B cell (primary cell): Measurements from ENCODE around the gene PAM. TPM values are rescaled to one million over a fixed set of nuclear protein-coding genes. Genes with fewer than 3 reads are reported as not detected.

Source experiments
- ATAC-seq: fragments of 200-7000 bp; cut with Tn5 transposase; one replicate; pipeline ENCODE4 v1.10.0; 2021; ENCODE audit warnings: low read depth, mild to moderate bottlenecking, moderate number of reproducible peaks, moderate library complexity
- CTCF ChIA-PET: fragments of 350-600 bp; sonication (Branson Sonifier 250); formaldehyde crosslinking; loops from one replicate; lab custom pipeline; 2021; ENCODE audit warnings: antibody characterized with exemption, inconsistent platforms; lab: Charles Lee
- POLR2A ChIA-PET: fragments of 350-600 bp; sonication (Branson Sonifier 250); formaldehyde crosslinking; loops from one replicate; lab custom pipeline; 2021; ENCODE audit warnings: antibody characterized with exemption; lab: Charles Lee
- DNase-seq: peaks from one replicate; pipeline ENCODE4 v3.0.0; 2013
- H2AFZ ChIP-seq: 2 replicates; pipeline ENCODE4 v1.6.1; 2012; ENCODE audit warnings: mild to moderate bottlenecking, low read depth, low read length; ENCODE audit not compliant: insufficient read depth, poor library complexity, severe bottlenecking
- H3K27ac ChIP-seq, 2 donors: 1 replicate in 1 of 2; 2 replicates in 1 of 2; pipeline ENCODE4 v1.5.1; 2012 to 2013; ENCODE audit warnings: low read length in 2 of 2, mild to moderate bottlenecking in 2 of 2, moderate library complexity in 1 of 2
- H3K27me3 ChIP-seq, 4 experiments: fragments of 200-600 bp in 1 of 4; sonication (generic) in 1 of 4; replicated peaks in 1 of 4; 1 replicate in 2 of 4; 2 replicates in 2 of 4; pipeline versions ENCODE4 v1.6.1 to v1.7.0; 2013 to 2016; ENCODE audit warnings: low read length in 3 of 4, mild to moderate bottlenecking in 2 of 4, mixed read lengths in 1 of 4, moderate library complexity in 1 of 4; ENCODE audit not compliant: insufficient read depth in 4 of 4, control insufficient read depth in 3 of 4; ENCODE audit errors: control extremely low read depth in 1 of 4
- H3K36me3 ChIP-seq, 2 experiments: replicated peaks in 1 of 2; 1 replicate in 1 of 2; 2 replicates in 1 of 2; pipeline versions ENCODE4 v1.6.1 to v1.7.1; 2013; ENCODE audit warnings: low read length in 1 of 2; ENCODE audit not compliant: insufficient read depth in 2 of 2, control insufficient read depth in 1 of 2; ENCODE audit errors: control extremely low read depth in 1 of 2, extremely low read depth in 1 of 2
- H3K4me1 ChIP-seq, 2 donors: fragments of 200-600 bp in 1 of 2; sonication (generic) in 1 of 2; 1 replicate in 1 of 2; 2 replicates in 1 of 2; pipeline versions ENCODE4 v1.5.1 to v1.6.1; 2013 to 2017; ENCODE audit warnings: low read length in 2 of 2; ENCODE audit not compliant: control insufficient read depth in 2 of 2, insufficient read depth in 2 of 2
- H3K4me2 ChIP-seq: replicated peaks from 2 replicates; pipeline ENCODE3; 2012; ENCODE audit warnings: mild to moderate bottlenecking, low read depth, low read length; ENCODE audit not compliant: poor library complexity, severe bottlenecking
- H3K4me3 ChIP-seq, 5 experiments: fragments of 200-600 bp in 1 of 5; sonication (generic) in 1 of 5; 1 replicate in 3 of 5; 2 replicates in 2 of 5; pipeline versions ENCODE4 v1.5.1 to v1.7.0; 2011 to 2016; ENCODE audit warnings: low read length in 4 of 5, mild to moderate bottlenecking in 4 of 5, low read depth in 2 of 5, control low read depth in 1 of 5, moderate library complexity in 1 of 5; ENCODE audit not compliant: insufficient read depth in 1 of 5; ENCODE audit errors: control extremely low read depth in 1 of 5, extremely low read depth in 1 of 5
- H3K79me2 ChIP-seq: fragments of 200-600 bp; sonication (generic); one replicate; pipeline ENCODE4 v1.6.0; 2016; ENCODE audit warnings: low read length; ENCODE audit not compliant: control insufficient read depth, insufficient read depth
- H3K9ac ChIP-seq: fragments of 200-600 bp; sonication (generic); 2 replicates; pipeline ENCODE4 v1.6.1; 2017; ENCODE audit warnings: mild to moderate bottlenecking, low read length, moderate library complexity
- H3K9me3 ChIP-seq, 3 donors: one replicate each; pipeline versions ENCODE4 v1.6.1 to v1.7.1; 2013; ENCODE audit warnings: low read length in 2 of 3; ENCODE audit not compliant: control insufficient read depth in 2 of 3, insufficient read depth in 1 of 3; ENCODE audit errors: control extremely low read depth in 1 of 3
- H4K20me1 ChIP-seq: 2 replicates; pipeline ENCODE4 v1.6.0; 2012; ENCODE audit warnings: mild to moderate bottlenecking, low read length; ENCODE audit not compliant: insufficient read depth, control insufficient read depth, poor library complexity, severe bottlenecking
- H3K27ac Mint-ChIP-seq: one replicate; pipeline ENCODE4 v1.8.0; 2021; ENCODE audit warnings: mixed read lengths
- H3K27me3 Mint-ChIP-seq: one replicate; pipeline ENCODE4 v1.8.0; 2021; ENCODE audit warnings: mixed read lengths
- H3K4me1 Mint-ChIP-seq: one replicate; pipeline ENCODE4 v1.8.0; 2021; ENCODE audit warnings: mixed read lengths
- H3K4me3 Mint-ChIP-seq: one replicate; pipeline ENCODE4 v1.8.0; 2021; ENCODE audit warnings: mixed read lengths
- H3K9me3 Mint-ChIP-seq: one replicate; pipeline ENCODE4 v1.8.0; 2022; ENCODE audit warnings: mixed read lengths; ENCODE audit not compliant: insufficient read depth
- EZH2 ChIP-seq: IDR thresholded peaks from 2 replicates; pipeline ENCODE4 v1.6.1; 2012; ENCODE audit warnings: borderline replicate concordance, low read depth, mild to moderate bottlenecking, moderate library complexity, low read length; ENCODE audit not compliant: insufficient read depth, poor library complexity, severe bottlenecking
- WGBS: methylation state at CpG from one replicate; pipeline ENCODE4 v1.1.5; 2013; ENCODE audit warnings: missing lambda C conversion rate; ENCODE audit not compliant: insufficient coverage; 5-methylcytosine and 5-hydroxymethylcytosine counted together
- intact Hi-C: fragments of 100-400 bp; cut with micrococcal nuclease; formaldehyde crosslinking; loops from one replicate; pipeline ENCODE4 v1.10.0; 2022
- polyA plus RNA-seq: library from polyadenylated mRNA; depleted of rRNA; stranded (reverse); fragments of >200 nt; gene quantifications from 2 replicates; pipeline ENCODE4 v1.2.3, GENCODE V29; 2012
- total RNA-seq, 2 donors: library from RNA; stranded (reverse); fragments of 120-200 nt in 1 of 2; gene quantifications; 1 replicate in 1 of 2; 2 replicates in 1 of 2; pipeline versions ENCODE4 v1.2.3 to v1.2.4, GENCODE V29; 2013 to 2022
- TF ChIP-seq, protein P1 (sequence below): fragments of 200-600 bp; IDR thresholded peaks from one replicate; pipeline ENCODE4 v1.8.0; 2022; ENCODE audit warnings: antibody characterized with exemption, mild to moderate bottlenecking

Gene PAM
- total and polyA plus RNA-seq, 2 donors (not counting 1 experiment from before 2014, with no cell fraction given): 1.00 to 34.8 TPM

DNA sequence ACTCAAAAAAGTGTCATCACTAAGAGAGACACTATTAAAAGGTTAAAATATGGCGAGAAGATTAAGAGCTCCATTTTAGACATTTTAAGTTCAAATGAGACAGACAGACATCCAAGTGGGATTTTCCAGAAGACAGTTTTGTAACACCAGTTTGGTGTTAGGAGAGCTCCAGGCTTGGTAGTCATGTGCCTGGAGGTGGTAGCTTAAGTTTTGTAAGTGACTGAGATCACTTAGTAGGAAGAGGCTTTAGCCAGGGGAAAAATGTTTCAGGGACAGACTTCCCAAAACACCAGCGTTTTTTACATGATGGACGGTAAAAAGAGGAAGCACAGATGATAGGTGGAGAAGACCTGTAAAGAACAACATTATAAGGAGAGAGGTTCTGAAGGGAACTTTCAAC lies 214.5 kb downstream of the PAM start:
- no CpG with 5 or more reads among the region's 3 CpGs for WGBS
- TF ChIP-seq, protein P1, sequence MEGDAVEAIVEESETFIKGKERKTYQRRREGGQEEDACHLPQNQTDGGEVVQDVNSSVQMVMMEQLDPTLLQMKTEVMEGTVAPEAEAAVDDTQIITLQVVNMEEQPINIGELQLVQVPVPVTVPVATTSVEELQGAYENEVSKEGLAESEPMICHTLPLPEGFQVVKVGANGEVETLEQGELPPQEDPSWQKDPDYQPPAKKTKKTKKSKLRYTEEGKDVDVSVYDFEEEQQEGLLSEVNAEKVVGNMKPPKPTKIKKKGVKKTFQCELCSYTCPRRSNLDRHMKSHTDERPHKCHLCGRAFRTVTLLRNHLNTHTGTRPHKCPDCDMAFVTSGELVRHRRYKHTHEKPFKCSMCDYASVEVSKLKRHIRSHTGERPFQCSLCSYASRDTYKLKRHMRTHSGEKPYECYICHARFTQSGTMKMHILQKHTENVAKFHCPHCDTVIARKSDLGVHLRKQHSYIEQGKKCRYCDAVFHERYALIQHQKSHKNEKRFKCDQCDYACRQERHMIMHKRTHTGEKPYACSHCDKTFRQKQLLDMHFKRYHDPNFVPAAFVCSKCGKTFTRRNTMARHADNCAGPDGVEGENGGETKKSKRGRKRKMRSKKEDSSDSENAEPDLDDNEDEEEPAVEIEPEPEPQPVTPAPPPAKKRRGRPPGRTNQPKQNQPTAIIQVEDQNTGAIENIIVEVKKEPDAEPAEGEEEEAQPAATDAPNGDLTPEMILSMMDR: no peak
- no peak for TF ChIP-seq EZH2
- Histone ChIP-seq H4K20me1 (no peaks in the 10 kb centered on the region), H3K4me1 (no peaks in the 10 kb centered on the region), H3K27me3 (no peaks in the 10 kb centered on the region), H3K9ac (no peak overlapping the region), H3K79me2 (no peaks in the 10 kb centered on the region), H3K4me3 (no peak overlapping the region), H3K27ac (no peak overlapping the region), H3K36me3 (no peaks in the 10 kb centered on the region), H3K9me3 (no peaks in the 10 kb centered on the region), H2AFZ (no peak overlapping the region), H3K4me2 (no peak overlapping the region)
- CTCF ChIA-PET: no interaction called here
- intact Hi-C loops: no loop called here
- ATAC-seq: no peak
- Mint-ChIP-seq H3K4me1 (no peaks in the 10 kb centered on the region), H3K9me3 (no peaks in the 10 kb centered on the region), H3K27me3 (no peaks in the 10 kb centered on the region), H3K27ac (no peak overlapping the region), H3K4me3 (no peak overlapping the region)
- POLR2A ChIA-PET: no interaction called here
- no peak for DNase-seq

DNA sequence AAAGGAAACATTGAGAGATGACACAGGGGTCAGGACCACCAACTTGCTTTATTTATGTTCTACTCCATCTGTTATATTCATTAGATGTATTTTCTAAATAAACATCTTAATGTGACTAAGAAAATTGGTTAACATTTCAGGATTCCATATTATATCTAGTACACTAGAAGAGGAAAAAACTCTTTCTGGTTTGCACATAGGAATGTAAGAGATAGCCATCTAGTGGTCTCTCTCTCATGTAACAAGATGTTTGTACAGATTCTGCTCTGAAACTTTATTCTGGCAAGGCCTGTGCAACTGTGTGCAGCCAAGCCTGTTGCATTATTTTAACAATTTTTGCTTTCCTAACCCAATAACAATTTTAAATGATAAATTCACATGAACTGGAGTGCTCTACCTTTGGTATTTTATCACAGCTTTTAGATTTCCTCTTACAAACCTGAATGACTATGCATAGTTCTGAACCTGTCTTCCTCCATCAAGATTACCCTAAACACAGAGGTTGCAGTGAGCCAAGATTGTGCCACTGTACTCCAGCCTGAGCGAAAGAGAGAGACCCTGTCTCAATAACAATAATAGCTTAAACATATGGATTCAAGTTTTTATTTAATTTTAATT lies 216.7 kb downstream of the PAM start:
- intact Hi-C loops: no loop called here
- H3K9me3 ChIP-seq: no peaks in the 10 kb centered on the region
- no peak overlapping the region for H3K9ac ChIP-seq
- no peak for DNase-seq
- no peaks in the 10 kb centered on the region for H3K36me3 ChIP-seq
- no peaks in the 10 kb centered on the region for H3K79me2 ChIP-seq
- ATAC-seq: no peak
- no peak overlapping the region for H2AFZ ChIP-seq
- Mint-ChIP-seq H3K4me1 (no peaks in the 10 kb centered on the region), H3K4me3 (no peak overlapping the region), H3K27me3 (no peaks in the 10 kb centered on the region), H3K27ac (no peak overlapping the region), H3K9me3 (no peaks in the 10 kb centered on the region)
- no CpG with 5 or more reads among the region's 1 CpG for WGBS
- no peak overlapping the region for H3K4me2 ChIP-seq
- CTCF ChIA-PET: interaction anchor here (1.8 kb wide), 1 partner anchor 290 kb away, joined by 5 read pairs; no protein-coding TSS in a partner anchor
- TF ChIP-seq, protein P1: no peak
- no peak for TF ChIP-seq EZH2
- no peaks in the 10 kb centered on the region for H3K4me1 ChIP-seq
- no peak overlapping the region for H3K27ac ChIP-seq
- POLR2A ChIA-PET: no interaction called here
- no peaks in the 10 kb centered on the region for H4K20me1 ChIP-seq
- H3K4me3 ChIP-seq: no peak overlapping the region
- no peaks in the 10 kb centered on the region for H3K27me3 ChIP-seq
